ENCODE data around the gene BARX1.

DNA sequence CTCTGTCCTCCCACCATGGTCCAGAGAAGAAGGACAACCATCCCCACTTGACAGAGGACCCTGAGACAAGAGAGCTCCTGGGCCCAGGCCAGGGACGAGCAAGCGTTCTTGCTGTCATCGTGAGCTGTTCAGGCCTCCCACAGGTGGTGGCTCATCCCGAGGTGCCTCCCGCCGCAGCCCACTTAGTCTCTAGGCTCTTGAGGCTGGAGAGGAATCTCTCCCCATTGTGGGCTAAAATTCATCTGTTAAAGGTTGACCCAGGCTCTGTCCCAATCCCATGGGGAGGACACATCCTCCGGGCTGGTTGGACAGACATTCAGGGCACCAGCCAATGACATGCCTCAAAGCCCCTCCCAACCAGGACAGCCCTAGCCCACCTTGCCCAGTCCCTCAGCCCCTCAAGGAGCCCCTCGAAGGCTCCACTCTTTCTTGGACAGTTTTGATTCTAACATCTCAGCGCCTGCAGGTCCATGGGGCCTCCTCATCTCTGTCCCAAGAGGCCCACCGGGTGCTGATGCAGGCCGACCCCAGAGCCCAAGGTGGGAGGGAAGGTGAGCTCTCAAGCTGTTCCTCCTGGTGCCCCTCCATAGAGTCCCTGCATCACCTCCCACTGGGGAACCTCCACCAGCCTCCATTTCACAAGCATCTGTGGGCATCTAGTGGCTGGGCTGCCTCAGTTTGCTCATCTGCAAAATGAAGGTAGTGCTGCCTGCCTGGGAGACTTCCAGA lies 52.9 kb downstream of the BARX1 start:
- TF ChIP-seq POLR2A (IDR thresholded peaks at IDR 0.05; ENCODE audit: low read length) (no peak), GATA1 (IDR thresholded peaks at IDR 0.05; ENCODE audit: low read depth, low read length) (no peak)

All from erythroblast (primary cell).